ENCODE data around the gene SCYL3. TPM values are rescaled to one million over a fixed set of nuclear protein-coding genes. Genes with fewer than 3 reads are reported as not detected.
"Not testable (repeated sequence)": the region's sequence is repeated elsewhere in the genome, so short reads cannot be mapped to it uniquely, and the experiment has no call there.

SCYL3 gene
- total and polyA plus RNA-seq, 10 donors: 4.4 to 16.0 (median 13.3) TPM

DNA sequence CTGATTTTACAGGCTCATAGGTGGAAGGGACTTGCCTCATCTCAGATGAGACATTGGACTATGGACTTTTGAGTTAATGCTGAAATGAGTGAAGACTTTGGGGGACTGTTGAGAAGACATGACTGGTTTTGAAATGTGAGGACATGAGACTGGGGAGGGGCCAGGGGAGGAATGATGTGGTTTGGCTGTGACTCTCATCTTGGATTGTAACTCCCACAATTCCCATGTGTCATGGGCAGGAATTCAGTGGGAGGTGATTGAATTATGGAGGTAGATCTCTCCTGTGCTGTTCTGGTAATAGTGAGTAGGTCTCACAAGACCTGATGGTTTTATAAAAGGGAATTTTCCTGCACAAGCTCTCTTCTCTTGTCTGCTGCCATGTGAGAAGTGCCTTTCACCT lies 20.8 kb downstream of the SCYL3 start:
- peaks cover 0 to 7% (median 0%) of the 10 kb centered on the region in 6 donors for H3K4me1 ChIP-seq
- H3K27ac ChIP-seq: no peak overlapping the region
- H3K9me3 ChIP-seq: peaks cover 0 to 3% (median 0%) of the 10 kb centered on the region in 8 donors
- no peaks in the 10 kb centered on the region for H3K27me3 ChIP-seq (replicated peaks in 1 of 7)
- TF ChIP-seq POLR2AphosphoS5 (IDR thresholded peaks at IDR 0.05) (no peak), POLR2A (IDR thresholded peaks at IDR 0.05) (no peak)
- TF ChIP-seq, protein P1, sequence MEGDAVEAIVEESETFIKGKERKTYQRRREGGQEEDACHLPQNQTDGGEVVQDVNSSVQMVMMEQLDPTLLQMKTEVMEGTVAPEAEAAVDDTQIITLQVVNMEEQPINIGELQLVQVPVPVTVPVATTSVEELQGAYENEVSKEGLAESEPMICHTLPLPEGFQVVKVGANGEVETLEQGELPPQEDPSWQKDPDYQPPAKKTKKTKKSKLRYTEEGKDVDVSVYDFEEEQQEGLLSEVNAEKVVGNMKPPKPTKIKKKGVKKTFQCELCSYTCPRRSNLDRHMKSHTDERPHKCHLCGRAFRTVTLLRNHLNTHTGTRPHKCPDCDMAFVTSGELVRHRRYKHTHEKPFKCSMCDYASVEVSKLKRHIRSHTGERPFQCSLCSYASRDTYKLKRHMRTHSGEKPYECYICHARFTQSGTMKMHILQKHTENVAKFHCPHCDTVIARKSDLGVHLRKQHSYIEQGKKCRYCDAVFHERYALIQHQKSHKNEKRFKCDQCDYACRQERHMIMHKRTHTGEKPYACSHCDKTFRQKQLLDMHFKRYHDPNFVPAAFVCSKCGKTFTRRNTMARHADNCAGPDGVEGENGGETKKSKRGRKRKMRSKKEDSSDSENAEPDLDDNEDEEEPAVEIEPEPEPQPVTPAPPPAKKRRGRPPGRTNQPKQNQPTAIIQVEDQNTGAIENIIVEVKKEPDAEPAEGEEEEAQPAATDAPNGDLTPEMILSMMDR (IDR thresholded peaks at IDR 0.05 in 8 of 11, conservative IDR thresholded peaks at IDR 0.05 in 3 of 11): no peak
- H3K4me3 ChIP-seq: no peak overlapping the region
- peaks cover 17 to 100% (median 89%) of the 10 kb centered on the region in 6 donors for H3K36me3 ChIP-seq
- intact Hi-C loops (cut with DNase I; ENCODE audit: low total_unique reads): no loop called here
- DNase-seq: no peak

DNA sequence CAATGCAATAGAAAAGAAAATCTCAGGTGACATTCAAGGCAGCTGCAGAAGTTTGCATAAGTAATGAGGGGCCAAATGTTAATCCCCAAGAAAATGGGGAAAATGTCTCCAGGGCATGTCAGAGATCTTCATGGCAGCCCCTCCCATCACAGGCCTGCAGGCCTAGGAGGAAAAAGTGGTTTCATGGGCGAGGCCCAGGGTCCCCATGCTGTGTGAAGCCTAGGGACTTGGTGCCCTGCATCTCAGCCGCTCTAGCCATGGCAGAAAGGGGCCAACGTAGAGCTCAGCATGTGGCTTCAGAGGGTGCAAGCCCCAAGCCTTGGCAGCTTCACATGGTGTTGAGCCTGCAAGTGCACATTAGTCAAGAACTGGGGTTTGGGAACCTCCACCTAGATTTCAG lies 21.7 kb downstream of the SCYL3 start:
- H3K27ac ChIP-seq; H3K27me3 ChIP-seq (replicated peaks in 1 of 7); DNase-seq; H3K4me1 ChIP-seq; H3K9me3 ChIP-seq; H3K4me3 ChIP-seq; intact Hi-C loops (cut with DNase I; ENCODE audit: low total_unique reads): not testable (repeated sequence)
- 85 to 100% (median 97%) methylated on average over 3 of the region's 3 CpGs for WGBS, 5 donors
- H3K36me3 ChIP-seq: peaks cover 17 to 100% (median 91%) of the 10 kb centered on the region in 6 donors

DNA sequence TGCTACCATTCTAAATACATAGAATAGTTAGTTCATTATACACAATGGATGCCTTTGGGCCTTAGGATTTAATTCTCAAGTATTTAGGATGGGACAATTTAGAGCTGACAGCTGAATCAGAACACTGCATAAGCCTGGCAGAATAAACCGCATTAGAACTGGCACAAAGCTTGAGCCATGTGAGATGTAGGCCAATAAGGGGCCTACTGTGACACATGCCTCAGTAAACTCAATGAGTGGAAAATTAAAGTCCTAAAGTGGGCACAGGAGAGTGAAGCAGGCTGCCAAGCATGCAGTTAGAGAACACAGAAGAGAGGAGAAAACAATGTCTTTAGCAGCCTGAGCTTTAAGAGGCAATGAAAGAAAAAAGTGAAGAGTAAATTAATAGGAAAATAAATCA lies 24.3 kb downstream of the SCYL3 start:
- 99 to 100% (median 100%) methylated on average over 1 of the region's 1 CpG for WGBS, 5 donors
- H3K4me1 ChIP-seq: peaks cover 0 to 7% (median 0%) of the 10 kb centered on the region in 6 donors
- TF ChIP-seq POLR2AphosphoS5 (IDR thresholded peaks at IDR 0.05) (no peak), POLR2A (IDR thresholded peaks at IDR 0.05) (no peak)
- TF ChIP-seq, protein P1 (IDR thresholded peaks at IDR 0.05 in 8 of 11, conservative IDR thresholded peaks at IDR 0.05 in 3 of 11): no peak
- H3K36me3 ChIP-seq: peaks cover 17 to 100% (median 92%) of the 10 kb centered on the region in 6 donors
- DNase-seq: no peak
- no peak overlapping the region for H3K4me3 ChIP-seq
- intact Hi-C loops (cut with DNase I; ENCODE audit: low total_unique reads): no loop called here
- peaks cover 0 to 3% (median 0%) of the 10 kb centered on the region in 8 donors for H3K9me3 ChIP-seq
- no peak overlapping the region for H3K27ac ChIP-seq
- no peaks in the 10 kb centered on the region for H3K27me3 ChIP-seq (replicated peaks in 1 of 7)

DNA sequence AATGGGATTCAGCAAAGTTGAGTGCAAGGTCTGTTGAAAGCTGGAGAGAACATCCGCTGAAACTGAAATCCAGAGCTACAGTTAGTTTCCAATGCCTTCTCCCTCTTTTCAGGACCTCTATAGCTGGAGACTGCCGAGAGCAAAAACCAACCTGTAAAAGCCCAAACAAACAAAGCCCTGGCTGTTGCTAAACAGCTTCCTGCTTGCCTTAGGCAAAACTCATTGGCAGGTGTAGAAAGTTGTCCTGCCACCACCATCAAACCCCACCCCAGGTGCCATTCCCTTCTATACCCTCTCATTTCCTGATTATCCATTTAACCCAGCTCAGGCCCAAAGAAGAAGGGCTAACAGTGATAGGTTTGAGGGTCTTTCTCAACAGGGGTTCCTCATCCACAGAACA lies 24.7 kb downstream of the SCYL3 start:
- peaks cover 0 to 3% (median 0%) of the 10 kb centered on the region in 8 donors for H3K9me3 ChIP-seq
- DNase-seq: no peak
- H3K27me3 ChIP-seq (replicated peaks in 1 of 7): no peaks in the 10 kb centered on the region
- peaks cover 0 to 3% (median 0%) of the 10 kb centered on the region in 6 donors for H3K4me1 ChIP-seq
- no peak overlapping the region for H3K27ac ChIP-seq
- H3K36me3 ChIP-seq: peaks cover 17 to 100% (median 93%) of the 10 kb centered on the region in 6 donors
- TF ChIP-seq, protein P1 (IDR thresholded peaks at IDR 0.05 in 8 of 11, conservative IDR thresholded peaks at IDR 0.05 in 3 of 11): no peak
- TF ChIP-seq POLR2AphosphoS5 (IDR thresholded peaks at IDR 0.05): no peak
- TF ChIP-seq POLR2A (IDR thresholded peaks at IDR 0.05): no peak
- H3K4me3 ChIP-seq: no peak overlapping the region
- intact Hi-C loops (cut with DNase I; ENCODE audit: low total_unique reads): no loop called here
- 91 to 98% (median 94%) methylated on average over 2 of the region's 2 CpGs for WGBS, 5 donors
